HG03558 (cell line): Measurements from ENCODE around the gene OSBPL2.

ENCODE experiments used
- ATAC-seq: cut with Tn5 transposase; IDR thresholded peaks from one replicate; pipeline ENCODE4 v1.9.1; 2021; ENCODE audit warnings: moderate number of reproducible peaks; ENCODE audit not compliant: unreplicated experiment; ENCODE audit errors: extremely low read depth

The OSBPL2 gene

GRCh38 chr20:62237801-62238568 lies at the start of gene OSBPL2:
OSBPL2 (plus strand) TSS chr20:62238521; CDS start chr20:62256185, 17,664 bp downstream.
- ATAC-seq: peak; percentile 94

GRCh38 chr20:62190639-62191411 lies 47.5 kb upstream of the OSBPL2 start:
- ATAC-seq: no peak

GRCh38 chr20:62191781-62192559 lies 46.4 kb upstream of the OSBPL2 start:
- no peak for ATAC-seq

GRCh38 chr20:62192635-62193034 lies 45.7 kb upstream of the OSBPL2 start:
- ATAC-seq: no peak

GRCh38 chr20:62193079-62194025 lies 45.0 kb upstream of the OSBPL2 start:
- ATAC-seq: no peak

GRCh38 chr20:62195075-62195405 lies 43.3 kb upstream of the OSBPL2 start:
- ATAC-seq: no peak

- no peak for ATAC-seq
Observed at GRCh38 chr20:62195736-62196135, 42.6 kb upstream of the OSBPL2 start.

- ATAC-seq: no peak
Observed at GRCh38 chr20:62196286-62196685, 42.0 kb upstream of the OSBPL2 start.

GRCh38 chr20:62197311-62197710 lies 41.0 kb upstream of the OSBPL2 start:
- ATAC-seq: no peak

GRCh38 chr20:62197801-62198200 lies 40.5 kb upstream of the OSBPL2 start:
- ATAC-seq: no peak

- ATAC-seq: no peak
Observed at GRCh38 chr20:62198496-62198895, 39.8 kb upstream of the OSBPL2 start.

- no peak for ATAC-seq
Observed at GRCh38 chr20:62198931-62199330, 39.4 kb upstream of the OSBPL2 start.

- no peak for ATAC-seq
Observed at GRCh38 chr20:62200491-62201172, 37.7 kb upstream of the OSBPL2 start.

- no peak for ATAC-seq
Observed at GRCh38 chr20:62201173-62202082, 36.9 kb upstream of the OSBPL2 start.

- ATAC-seq: no peak
Observed at GRCh38 chr20:62202083-62202395, 36.3 kb upstream of the OSBPL2 start.

GRCh38 chr20:62202676-62203377 lies 35.5 kb upstream of the OSBPL2 start:
- no peak for ATAC-seq

- no peak for ATAC-seq
Observed at GRCh38 chr20:62203378-62204030, 34.8 kb upstream of the OSBPL2 start.
